Lung (tissue), 12 donors: ENCODE data around the gene ELF4. TPM values are rescaled to one million over a fixed set of nuclear protein-coding genes. Genes with fewer than 3 reads are reported as not detected.

Source experiments
- ATAC-seq: fragments of 200-7000 bp; cut with Tn5 transposase; one replicate; pipeline ENCODE4 v1.9.1; 2020; ENCODE audit warnings: moderate number of reproducible peaks; ENCODE audit not compliant: insufficient read depth, low FRiP score
- DNase-seq, 3 donors: peaks; one replicate each; pipeline ENCODE4 v3.0.0-alpha.2; 2013 to 2017
- H3K27ac ChIP-seq, 2 donors: one replicate each; pipeline ENCODE4 v1.5.1; 2013; ENCODE audit warnings: mild to moderate bottlenecking in 2 of 2, moderate library complexity in 2 of 2, control low read depth in 1 of 2, inconsistent platforms in 1 of 2, low read depth in 1 of 2, low read length in 1 of 2
- H3K27me3 ChIP-seq, 3 donors: one replicate each; pipeline ENCODE4 v1.5.1; 2013; ENCODE audit warnings: low read length in 2 of 3; ENCODE audit not compliant: control insufficient read depth in 3 of 3, insufficient read depth in 3 of 3
- H3K36me3 ChIP-seq, 4 donors: one replicate each; pipeline ENCODE4 v1.5.1; 2013; ENCODE audit warnings: low read length in 4 of 4, mild to moderate bottlenecking in 1 of 4, moderate library complexity in 1 of 4; ENCODE audit not compliant: control insufficient read depth in 4 of 4, insufficient read depth in 4 of 4
- H3K4me1 ChIP-seq, 5 donors: one replicate each; pipeline ENCODE4 v1.5.1; 2013; ENCODE audit warnings: low read length in 5 of 5, mild to moderate bottlenecking in 2 of 5, moderate library complexity in 1 of 5; ENCODE audit not compliant: control insufficient read depth in 5 of 5, insufficient read depth in 5 of 5
- H3K4me3 ChIP-seq: one replicate; pipeline ENCODE4 v1.5.1; 2013; ENCODE audit warnings: mild to moderate bottlenecking, control low read depth, moderate library complexity
- H3K9ac ChIP-seq, 2 donors: one replicate each; pipeline ENCODE4 v1.5.1; 2013; ENCODE audit warnings: low read length in 2 of 2, control low read depth in 1 of 2; ENCODE audit not compliant: insufficient read depth in 1 of 2
- H3K9me3 ChIP-seq, 4 donors: one replicate each; pipeline ENCODE4 v1.5.1; 2013; ENCODE audit warnings: low read length in 3 of 4, mild to moderate bottlenecking in 1 of 4, moderate library complexity in 1 of 4; ENCODE audit not compliant: control insufficient read depth in 4 of 4, insufficient read depth in 3 of 4
- WGBS, 2 donors: extraction: QIAGEN DNeasy Blood & Tissue Kit; methylation state at CpG; one replicate each; pipeline ENCODE4 v1.1.7; 2013; 5-methylcytosine and 5-hydroxymethylcytosine counted together
- polyA plus RNA-seq, 2 donors: library from polyadenylated mRNA; stranded (reverse); fragments of 200-250 nt; gene quantifications; one replicate each; pipeline ENCODE4 v1.2.1, GENCODE V29; 2013
- total RNA-seq, 2 donors: library from RNA; depleted of rRNA in 1 of 2; stranded (reverse); fragments of >200 nt in 1 of 2; gene quantifications; one replicate each; pipeline ENCODE4 v1.2.1, GENCODE V29; 2014 to 2021
- TF ChIP-seq, protein P1 (sequence below): IDR thresholded peaks from 2 replicates; pipeline ENCODE4 v1.5.1; 2012; ENCODE audit warnings: mild to moderate bottlenecking; ENCODE audit errors: control extremely low read depth, extremely low read depth
- donor health status: control.
- donor health status: control.
- donor health status: Bipolar disorder and iron deficiency.
- donor health status: healthy.
- donor health status: DM: yes; HTN: yes; CAD: no.

Gene ELF4
- total and polyA plus RNA-seq, 4 donors, result 5.9 to 24.5 (median 16.4) TPM

DNA sequence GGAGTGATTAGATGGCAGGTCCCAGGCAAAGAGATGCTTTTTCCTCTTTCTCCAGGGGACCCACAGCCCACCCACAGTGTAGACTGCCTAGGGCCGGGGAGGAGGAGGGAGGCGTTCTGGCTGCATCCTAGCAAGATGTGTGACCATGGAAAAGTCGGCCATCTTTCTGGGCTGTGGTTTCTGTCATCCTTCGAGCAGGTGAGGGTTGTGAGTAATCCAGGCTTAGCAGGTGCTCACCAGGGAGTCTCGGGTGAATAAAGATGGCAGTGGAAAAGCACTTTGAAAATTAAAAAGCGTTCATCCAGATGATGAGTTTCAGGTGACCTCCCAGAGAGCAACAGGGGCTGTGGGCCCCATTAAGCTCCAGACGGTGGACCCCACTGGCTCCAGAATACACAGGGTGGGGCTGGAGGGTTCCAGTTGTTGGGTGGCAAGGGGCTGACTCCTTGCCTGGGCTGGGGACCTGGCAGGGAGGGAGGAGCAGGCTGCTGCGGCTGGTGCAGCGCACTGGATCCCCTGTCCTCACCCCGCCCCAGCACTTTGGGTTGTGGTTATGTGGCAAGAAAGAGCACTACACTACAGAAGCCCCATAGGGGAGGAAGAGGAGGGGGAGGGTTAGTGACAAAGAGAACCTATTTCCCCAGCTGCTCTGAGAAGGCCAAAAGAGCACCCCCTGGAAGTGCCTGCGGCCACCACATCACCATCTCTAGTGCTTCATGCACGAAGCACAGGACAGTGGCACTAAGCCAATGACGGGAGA lies 23.7 kb downstream of the ELF4 start:
- Histone ChIP-seq H3K4me3 (no peak overlapping the region), H3K27ac (peak overlapping the region in 1 of 2 donors; percentile 71)

DNA sequence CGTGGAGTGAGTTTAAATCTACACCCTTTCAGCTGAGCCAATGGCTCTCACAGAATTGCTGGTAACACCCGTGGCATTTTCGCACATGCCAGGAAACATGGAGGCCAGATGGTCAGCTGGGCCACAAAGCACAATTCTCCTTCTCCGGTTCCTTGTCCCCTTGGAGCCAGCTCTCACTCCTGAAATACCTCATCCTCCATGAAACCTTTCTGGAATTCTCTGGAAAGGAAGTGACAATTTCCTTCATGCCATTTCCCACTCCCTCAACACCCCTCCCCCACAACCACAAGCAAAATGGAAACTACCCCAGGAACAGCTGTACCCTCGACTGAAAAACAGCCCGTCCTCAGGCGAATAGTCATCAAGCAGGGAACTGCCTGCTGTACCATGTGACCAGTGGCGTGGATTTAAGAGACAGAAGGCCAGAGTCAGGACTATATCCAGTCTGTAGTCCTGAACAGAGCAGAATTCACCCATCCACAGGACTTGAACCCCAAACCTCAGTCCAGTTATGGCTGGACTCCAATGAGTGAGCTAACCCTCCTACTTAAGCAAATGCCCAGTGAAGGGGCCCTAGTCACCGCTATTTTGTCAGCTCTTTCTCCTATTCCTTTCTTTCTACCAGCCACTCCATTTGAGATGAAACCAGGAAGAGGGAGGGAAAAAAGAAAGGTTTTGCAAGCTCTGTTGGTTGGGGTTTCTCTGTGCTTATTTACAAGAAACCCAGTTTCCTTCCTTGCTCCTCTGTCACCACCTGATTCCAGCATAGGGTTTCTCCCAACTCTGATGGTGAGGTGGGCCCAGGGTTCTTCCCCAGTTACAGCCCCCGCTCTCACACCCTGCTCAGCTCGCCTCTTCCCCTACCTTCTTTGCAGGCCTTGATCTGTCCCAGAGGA lies 24.5 kb downstream of the ELF4 start:
- peak in 2 of 3 donors; percentile 21 to 31 for DNase-seq
- Histone ChIP-seq H3K4me1 (peaks cover 0 to 22% (median 0%) of the 10 kb centered on the region in 5 donors), H3K4me3 (no peak overlapping the region), H3K36me3 (no peaks in the 10 kb centered on the region), H3K9ac (no peak overlapping the region), H3K9me3 (peaks cover 0 to 2% (median 0%) of the 10 kb centered on the region in 4 donors), H3K27me3 (peaks cover 0 to 5% (median 0%) of the 10 kb centered on the region in 3 donors), H3K27ac (peak overlapping the region in 1 of 2 donors; percentile 71)
- 25 to 62% methylated on average over 11 of the region's 11 CpGs for WGBS, 2 donors
- TF ChIP-seq, protein P1, sequence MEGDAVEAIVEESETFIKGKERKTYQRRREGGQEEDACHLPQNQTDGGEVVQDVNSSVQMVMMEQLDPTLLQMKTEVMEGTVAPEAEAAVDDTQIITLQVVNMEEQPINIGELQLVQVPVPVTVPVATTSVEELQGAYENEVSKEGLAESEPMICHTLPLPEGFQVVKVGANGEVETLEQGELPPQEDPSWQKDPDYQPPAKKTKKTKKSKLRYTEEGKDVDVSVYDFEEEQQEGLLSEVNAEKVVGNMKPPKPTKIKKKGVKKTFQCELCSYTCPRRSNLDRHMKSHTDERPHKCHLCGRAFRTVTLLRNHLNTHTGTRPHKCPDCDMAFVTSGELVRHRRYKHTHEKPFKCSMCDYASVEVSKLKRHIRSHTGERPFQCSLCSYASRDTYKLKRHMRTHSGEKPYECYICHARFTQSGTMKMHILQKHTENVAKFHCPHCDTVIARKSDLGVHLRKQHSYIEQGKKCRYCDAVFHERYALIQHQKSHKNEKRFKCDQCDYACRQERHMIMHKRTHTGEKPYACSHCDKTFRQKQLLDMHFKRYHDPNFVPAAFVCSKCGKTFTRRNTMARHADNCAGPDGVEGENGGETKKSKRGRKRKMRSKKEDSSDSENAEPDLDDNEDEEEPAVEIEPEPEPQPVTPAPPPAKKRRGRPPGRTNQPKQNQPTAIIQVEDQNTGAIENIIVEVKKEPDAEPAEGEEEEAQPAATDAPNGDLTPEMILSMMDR, result no peak
- no peak for ATAC-seq

More for the DNA sequence above, 23.7 kb downstream of the ELF4 start:
- Histone ChIP-seq H3K27me3 (peaks cover 0 to 5% (median 0%) of the 10 kb centered on the region in 3 donors), H3K4me1 (peaks cover 0 to 22% (median 0%) of the 10 kb centered on the region in 5 donors), H3K36me3 (no peaks in the 10 kb centered on the region), H3K9ac (no peak overlapping the region), H3K9me3 (no peaks in the 10 kb centered on the region)
- no peak for DNase-seq
- TF ChIP-seq, protein P1, result no peak
- 28 to 62% methylated on average over 13 of the region's 13 CpGs for WGBS, 2 donors
- no peak for ATAC-seq

DNA sequence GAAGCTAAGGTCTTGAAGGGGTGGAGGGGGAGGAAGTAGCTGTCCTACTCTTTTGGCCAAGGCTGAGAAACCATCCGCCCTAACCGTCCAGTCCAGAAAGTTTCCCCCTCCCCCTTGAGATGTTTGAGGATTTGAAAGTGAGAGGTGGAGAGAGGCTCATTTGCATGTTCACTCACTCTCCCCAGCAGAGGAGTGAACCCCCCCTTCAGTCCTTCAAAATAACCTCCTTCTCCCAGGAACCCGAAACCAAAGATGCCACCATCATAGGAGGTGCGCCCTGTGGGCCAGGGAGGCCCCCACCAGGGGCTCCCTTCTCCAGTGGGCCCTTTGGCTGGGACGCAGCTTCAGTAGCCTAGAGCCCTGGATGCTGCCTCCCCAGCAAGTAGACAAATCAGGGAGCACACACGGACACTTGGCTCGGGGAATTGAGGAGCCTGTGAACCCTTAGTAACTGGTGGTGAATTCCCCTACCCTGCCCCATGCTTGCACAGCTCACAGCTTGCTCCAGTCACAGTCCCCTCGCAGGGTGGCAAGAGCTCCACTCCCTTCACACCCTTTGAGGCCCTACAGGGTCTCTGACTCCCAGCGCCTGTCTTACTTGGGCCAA lies 25.6 kb downstream of the ELF4 start:
- Histone ChIP-seq H3K4me3 (no peak overlapping the region), H3K4me1 (peaks cover 0 to 22% (median 0%) of the 10 kb centered on the region in 5 donors), H3K36me3 (no peaks in the 10 kb centered on the region), H3K27ac (peak overlapping the region in 1 of 2 donors; percentile 71), H3K9ac (no peak overlapping the region), H3K9me3 (peaks cover 0 to 2% (median 0%) of the 10 kb centered on the region in 4 donors), H3K27me3 (peaks cover 0 to 5% (median 4%) of the 10 kb centered on the region in 3 donors)
- DNase-seq (no peak), ATAC-seq (no peak)
- TF ChIP-seq, protein P1, result no peak
- WGBS, 2 donors, result 36 to 54% methylated on average over 8 to 9 of the region's 9 CpGs
